Right ventricle myocardium superior (tissue), 1 donor: ENCODE measurements around the gene CCT4. TPM values are rescaled to one million over a fixed set of nuclear protein-coding genes. Genes with fewer than 3 reads are reported as not detected.

ENCODE experiments used
- ATAC-seq: fragments of 200-7000 bp; cut with Tn5 transposase; one replicate; pipeline ENCODE4 v1.9.1; 2020; ENCODE audit warnings: mild to moderate bottlenecking; ENCODE audit not compliant: poor library complexity
- DNase-seq: peaks from one replicate; pipeline ENCODE4 v3.0.0-alpha.2; 2020
- intact Hi-C: fragments of 100-400 bp; cut with DNase I; formaldehyde crosslinking; loops from one replicate; pipeline ENCODE4 v1.11.2; 2022
- total RNA-seq: library from RNA; stranded (reverse); fragmentation: NEBNext Ultra II Directional; extraction: Animal tissue kit (Norgen Biotek cat#: 25700); gene quantifications from one replicate; pipeline ENCODE4 v1.2.1, GENCODE V29; 2021
- donor health status: DM: no; HTN: yes; CAD: no; lungs with severe emphysema.

Gene CCT4
- total RNA-seq, 1 donor from 2014 or later: 96.0 TPM

DNA sequence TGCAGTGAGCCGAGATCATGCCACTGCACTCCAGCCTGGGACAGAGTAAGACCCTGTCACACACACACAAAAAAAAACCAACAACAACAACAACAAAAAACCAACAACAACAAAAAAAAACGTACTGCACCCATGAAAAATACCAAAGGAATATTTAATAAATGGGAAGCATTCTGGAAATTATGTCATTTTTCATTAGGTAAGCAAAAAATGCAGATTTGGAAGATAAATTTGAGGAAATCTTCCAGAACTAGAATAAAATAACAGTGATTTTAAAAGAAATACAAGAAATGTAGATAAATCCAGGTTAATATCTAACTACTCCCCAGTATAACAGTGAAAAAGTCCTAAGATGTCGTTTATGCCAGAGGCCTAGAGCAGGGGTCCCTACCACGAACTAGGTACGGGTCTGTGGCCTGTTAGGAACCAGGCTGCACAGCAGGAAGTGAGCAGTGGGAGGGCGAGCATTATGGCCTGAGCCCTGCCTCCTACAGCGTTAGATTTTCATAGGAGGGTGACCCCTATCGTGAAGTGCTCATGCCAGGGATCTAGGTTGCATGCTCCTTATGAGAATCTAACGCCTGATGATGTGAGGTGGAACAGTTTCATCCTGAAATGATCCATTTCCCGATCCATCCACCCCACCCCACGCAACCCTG lies 56.1 kb downstream of the CCT4 start:
- DNase-seq (no peak), ATAC-seq (no peak)
- intact Hi-C loops: no loop called here

GRCh38 chr2:61822255-61822654 lies 66.2 kb downstream of the CCT4 start:
- intact Hi-C loops: no loop called here
- ATAC-seq (no peak), DNase-seq (no peak)

Other genes starting within 250 kb of the CCT4 start
- gene FAM161A, start 34.6 kb downstream of the CCT4 start, total RNA-seq: 0.78 TPM
- 60.8 TPM for gene COMMD1, start 17.0 kb upstream of the CCT4 start, total RNA-seq